KOPT-K1 (cell line): ENCODE data around the gene CNPY3.

Experiments
- H3K27ac ChIP-seq: fragments of 200-600 bp; sonication (generic); 2 replicates; pipeline ENCODE4 v1.5.1; 2016; ENCODE audit warnings: antibody characterized with exemption, mild to moderate bottlenecking, low read depth, low read length; ENCODE audit not compliant: poor library complexity, severe bottlenecking
- H3K36me3 ChIP-seq: fragments of 200-600 bp; sonication (generic); 2 replicates; pipeline ENCODE4 v1.5.1; 2017; ENCODE audit warnings: antibody characterized with exemption, mild to moderate bottlenecking, low read length, moderate library complexity; ENCODE audit not compliant: insufficient read depth
- H3K9me3 ChIP-seq: fragments of 200-600 bp; sonication (generic); 2 replicates; pipeline ENCODE4 v1.5.1; 2017; ENCODE audit warnings: antibody characterized with exemption, low read length, mild to moderate bottlenecking; ENCODE audit not compliant: insufficient read depth, poor library complexity, severe bottlenecking

CNPY3 gene

GRCh38 chr6:42974919-42975505 is 45.7 kb downstream of the CNPY3 start:
- Histone ChIP-seq H3K9me3 (no peaks in the 10 kb centered on the region), H3K36me3 (peaks cover 19% of the 10 kb centered on the region), H3K27ac (no peak overlapping the region)

DNA sequence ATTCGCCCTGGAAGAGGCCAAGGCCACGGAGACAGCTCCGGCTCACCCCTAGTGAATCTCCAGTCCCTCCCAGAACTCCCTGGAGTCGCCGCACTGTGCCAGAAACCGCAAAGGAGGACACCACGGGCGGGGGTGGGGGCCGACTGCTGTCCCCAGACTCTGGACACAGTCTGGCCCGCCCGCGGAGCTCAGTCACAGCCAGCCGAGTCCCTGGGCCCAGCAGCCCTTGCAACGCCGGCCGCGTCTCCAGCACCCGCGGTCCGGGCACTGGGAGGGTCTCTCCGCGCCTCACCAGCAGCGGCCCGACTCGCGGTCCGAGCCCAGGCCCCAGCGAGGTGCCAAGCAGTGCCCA is 49.2 kb downstream of the CNPY3 start:
- H3K36me3 ChIP-seq = peaks cover 19% of the 10 kb centered on the region
- peak overlapping the region; percentile 90 for H3K27ac ChIP-seq
- H3K9me3 ChIP-seq = no peaks in the 10 kb centered on the region

DNA sequence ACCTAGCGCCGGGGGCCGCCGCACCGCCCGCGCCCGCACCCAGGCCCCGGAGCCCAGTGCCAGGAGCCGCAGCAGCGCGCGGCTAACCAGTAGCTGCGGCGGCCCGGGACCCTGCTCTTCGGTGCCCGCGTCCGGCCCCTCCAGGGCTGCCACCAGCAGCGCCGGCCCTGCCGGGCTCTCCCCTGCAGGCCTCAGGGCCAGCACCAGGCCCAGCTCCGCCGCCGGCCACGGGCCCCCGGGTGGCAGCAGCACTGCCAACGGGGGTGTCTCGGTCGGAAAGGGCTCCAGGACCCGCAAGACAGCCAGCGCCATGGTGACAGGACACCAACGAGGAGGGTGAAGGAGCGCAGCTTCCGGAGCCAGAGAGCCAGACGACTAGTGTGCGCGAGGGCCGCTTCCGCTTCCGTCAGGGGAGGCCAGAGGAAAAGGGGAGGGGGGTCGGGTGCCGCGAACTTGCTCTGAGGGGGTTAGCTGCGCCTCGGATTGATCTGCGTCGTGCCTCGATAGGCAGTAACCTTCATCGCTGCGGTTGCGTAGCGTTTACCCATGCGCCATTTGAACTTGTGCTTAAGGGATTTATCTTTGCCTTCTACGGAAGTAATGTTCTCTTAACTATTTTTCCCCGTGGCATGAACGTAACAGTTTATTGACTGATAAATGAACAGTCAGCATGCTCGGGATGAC is 49.7 kb downstream of the CNPY3 start, which contains the start of gene PEX6:
TSS of gene PEX6 (minus strand) at position 343 of the 684 bp plus-strand sequence. CDS start at position 312, 31 bp downstream.
- Histone ChIP-seq H3K36me3 (peaks cover 14% of the 10 kb centered on the region), H3K27ac (peak within 1 kb of the TSS; percentile 90)

GRCh38 chr6:42979523-42980177 is 50.4 kb downstream of the CNPY3 start:
- Histone ChIP-seq H3K9me3 (no peaks in the 10 kb centered on the region), H3K27ac (peak overlapping the region; percentile 90), H3K36me3 (peaks cover 11% of the 10 kb centered on the region)

More for the DNA sequence above, 49.7 kb downstream of the CNPY3 start, which contains the start of gene PEX6:
- no peaks in the 10 kb centered on the region for H3K9me3 ChIP-seq

- Histone ChIP-seq H3K9me3 (no peaks in the 10 kb centered on the region), H3K27ac (no peak overlapping the region), H3K36me3 (peaks cover 7% of the 10 kb centered on the region; the same call in 1 of the 2 replicates)
Measured at GRCh38 chr6:42981836-42982235, 52.6 kb downstream of the CNPY3 start.

- Histone ChIP-seq H3K27ac (peak within 1 kb of the TSS; percentile 70), H3K36me3 (peaks cover 26% of the 10 kb centered on the region), H3K9me3 (no peaks in the 10 kb centered on the region)
Measured at GRCh38 chr6:42984001-42984923, 55.0 kb downstream of the CNPY3 start, which contains the start of gene PPP2R5D. Gene PPP2R5D (plus strand): TSS chr6:42984570. CDS start chr6:42984678, 108 bp downstream.

GRCh38 chr6:42984924-42985475 is 55.7 kb downstream of the CNPY3 start:
- Histone ChIP-seq H3K36me3 (peaks cover 33% of the 10 kb centered on the region), H3K9me3 (no peaks in the 10 kb centered on the region), H3K27ac (peak overlapping the region; percentile 70)

GRCh38 chr6:42987533-42988451 is 58.5 kb downstream of the CNPY3 start:
- H3K9me3 ChIP-seq = no peaks in the 10 kb centered on the region
- peaks cover 57% of the 10 kb centered on the region for H3K36me3 ChIP-seq
- no peak overlapping the region for H3K27ac ChIP-seq

- peaks cover 62% of the 10 kb centered on the region for H3K36me3 ChIP-seq
- no peaks in the 10 kb centered on the region for H3K9me3 ChIP-seq
- H3K27ac ChIP-seq = no peak overlapping the region
Measured at GRCh38 chr6:42988486-42989020, 59.3 kb downstream of the CNPY3 start.
